Endothelial cell of umbilical vein (primary cell): Measurements from ENCODE around the gene UTF1. TPM values are rescaled to one million over a fixed set of nuclear protein-coding genes. Genes with fewer than 3 reads are reported as not detected.

Source experiments
- BruUV-seq: library from RNA; stranded (reverse); fragments of 400-500 nt; replicated peaks from 2 replicates; lab custom pipeline; 2021; lab: Mats Ljungman, UMichigan
- CTCF ChIA-PET: fragments of 300-600, 350-600 bp; sonication (Branson Sonifier 250); formaldehyde crosslinking; loops from one replicate; lab custom pipeline; 2021; ENCODE audit warnings: antibody characterized with exemption, inconsistent platforms; lab: Charles Lee
- POLR2A ChIA-PET: fragments of 300-600, 350-600 bp; sonication (Branson Sonifier 250); formaldehyde crosslinking; loops from one replicate; lab custom pipeline; 2021; ENCODE audit warnings: antibody characterized with exemption, inconsistent platforms; lab: Charles Lee
- DNase-seq: peaks from one replicate; pipeline ENCODE4 v3.0.0-alpha.2; 2011; ENCODE audit warnings: low read depth, low spot score
- FAIRE-seq: peaks from 2 replicates; lab custom pipeline; 2011; peaks lifted over from hg19 to GRCh38; lab: Jason Lieb, UNC
- H2AFZ ChIP-seq: 2 replicates; pipeline ENCODE4 v1.6.0; 2012; ENCODE audit warnings: low read depth, low read length, control low read depth, inconsistent platforms
- H3K27ac ChIP-seq: 2 replicates; pipeline ENCODE4 v1.5.1; 2011; ENCODE audit warnings: low read depth, mild to moderate bottlenecking, control low read depth, low read length, moderate library complexity; ENCODE audit not compliant: insufficient read depth
- H3K27me3 ChIP-seq, 2 experiments: 2 replicates each; pipeline versions ENCODE4 v1.6.0 to v1.6.1; 2011; ENCODE audit warnings: low read length in 2 of 2, mixed read lengths in 1 of 2; ENCODE audit not compliant: control insufficient read depth in 2 of 2, insufficient read depth in 2 of 2
- H3K36me3 ChIP-seq, 2 experiments: 2 replicates in 1 of 2; 3 replicates in 1 of 2; pipeline ENCODE4 v1.5.1; 2011; ENCODE audit warnings: low read length in 2 of 2, mild to moderate bottlenecking in 1 of 2, moderate library complexity in 1 of 2; ENCODE audit not compliant: control insufficient read depth in 2 of 2, insufficient read depth in 2 of 2; ENCODE audit errors: extremely low read depth in 1 of 2
- H3K4me1 ChIP-seq: 3 replicates; pipeline ENCODE4 v1.5.1; 2011; ENCODE audit warnings: mild to moderate bottlenecking, low read length; ENCODE audit not compliant: control insufficient read depth, insufficient read depth; ENCODE audit errors: extremely low read depth
- H3K4me2 ChIP-seq: 2 replicates; pipeline ENCODE4 v1.6.1; 2011; ENCODE audit warnings: low read length, control low read depth, mixed read lengths; ENCODE audit not compliant: insufficient read depth
- H3K4me3 ChIP-seq, 3 experiments: fragments of 200-600 bp in 1 of 3; sonication (generic), shearing (Covaris generic) in 1 of 3; replicated peaks in 1 of 3; 2 replicates each; pipeline ENCODE4 v1.5.1; 2011 to 2016; ENCODE audit warnings: control low read depth in 3 of 3, low read length in 3 of 3, mild to moderate bottlenecking in 2 of 3, inconsistent platforms in 1 of 3, low read depth in 1 of 3, moderate library complexity in 1 of 3; ENCODE audit not compliant: insufficient read depth in 1 of 3
- H3K79me2 ChIP-seq: 2 replicates; pipeline ENCODE4 v1.6.0; 2012; ENCODE audit warnings: low read length, inconsistent platforms; ENCODE audit not compliant: control insufficient read depth, insufficient read depth
- H3K9ac ChIP-seq: replicated peaks from 2 replicates; pipeline ENCODE3; 2011; ENCODE audit warnings: low read length, control low read depth; ENCODE audit not compliant: insufficient read depth; ENCODE audit errors: extremely low read depth
- H3K9me1 ChIP-seq: replicated peaks from 3 replicates; pipeline ENCODE4 v1.6.0; 2011; ENCODE audit warnings: mild to moderate bottlenecking, low read length; ENCODE audit not compliant: control insufficient read depth, insufficient read depth; ENCODE audit errors: extremely low read depth
- H3K9me3 ChIP-seq: replicated peaks from 2 replicates; pipeline ENCODE4 v1.5.1; 2012; ENCODE audit warnings: low read length, inconsistent platforms; ENCODE audit not compliant: control insufficient read depth, insufficient read depth
- H4K20me1 ChIP-seq: replicated peaks from 2 replicates; pipeline ENCODE3; 2011; ENCODE audit warnings: mild to moderate bottlenecking, low read length; ENCODE audit not compliant: control insufficient read depth, insufficient read depth; ENCODE audit errors: extremely low read depth
- EZH2 ChIP-seq: IDR thresholded peaks from 2 replicates; pipeline ENCODE4 v1.6.1; 2012; ENCODE audit warnings: borderline replicate concordance, low read depth, mild to moderate bottlenecking, moderate library complexity, low read length, inconsistent platforms; ENCODE audit not compliant: severe bottlenecking
- FOS ChIP-seq: IDR thresholded peaks from 2 replicates; pipeline ENCODE4 v1.6.1; 2011; ENCODE audit warnings: mild to moderate bottlenecking, low read length, moderate library complexity, borderline replicate concordance; ENCODE audit not compliant: insufficient read depth
- GATA2 ChIP-seq: IDR thresholded peaks from 2 replicates; pipeline ENCODE4 v1.7.0; 2011; ENCODE audit warnings: low read depth, mild to moderate bottlenecking, moderate library complexity, mixed read lengths, low read length; ENCODE audit not compliant: insufficient read length, insufficient read depth
- JUN ChIP-seq: IDR thresholded peaks from 2 replicates; pipeline ENCODE4 v1.6.1; 2011; ENCODE audit warnings: borderline replicate concordance, low read depth; ENCODE audit not compliant: insufficient read length, insufficient read depth
- MYC ChIP-seq: IDR thresholded peaks from one replicate; pipeline ENCODE4 v1.6.1; 2011; ENCODE audit warnings: mild to moderate bottlenecking, low read depth, low read length
- POLR2A ChIP-seq: IDR thresholded peaks from 2 replicates; pipeline ENCODE4 v1.6.1; 2012; ENCODE audit warnings: low read depth, mild to moderate bottlenecking, control low read depth, low read length
- POLR2AphosphoS5 ChIP-seq: IDR thresholded peaks from 2 replicates; pipeline ENCODE4 v1.6.1; 2012; ENCODE audit warnings: low read depth, mild to moderate bottlenecking, control low read depth, low read length, moderate library complexity; ENCODE audit not compliant: insufficient read depth
- dilution Hi-C: fragments of 300-500 bp; cut with MboI; formaldehyde crosslinking; loops from one replicate; pipeline ENCODE4 v1.15.0; 2019; ENCODE audit warnings: low sequenced_read_pairs; ENCODE audit not compliant: extremely low pct_ligation_motif_present
- intact Hi-C: fragments of 100-400 bp; cut with micrococcal nuclease; formaldehyde crosslinking; loops from one replicate; pipeline ENCODE4 v1.10.0; 2022
- polyA plus RNA-seq, 4 experiments: library from polyadenylated mRNA; depleted of rRNA in 3 of 4; stranded (reverse) in 3 of 4; unstranded in 1 of 4; fragments of >200 nt; gene quantifications; 2 replicates each; pipeline versions ENCODE4 v1.2.1 to v1.2.3, GENCODE V29; 2011 to 2012; ENCODE audit warnings: missing spikeins in 1 of 4
- total RNA-seq: library from RNA; stranded (reverse); gene quantifications from 2 replicates; pipeline ENCODE4 v1.2.3, GENCODE V29; 2021
- TF ChIP-seq, protein P1 (sequence below): IDR thresholded peaks from 2 replicates; pipeline ENCODE4 v1.6.1; 2011; ENCODE audit not compliant: insufficient read depth, insufficient read length
- TF ChIP-seq, protein P2 (sequence below), 2 donors: IDR thresholded peaks; 1 replicate in 1 of 2; 2 replicates in 1 of 2; pipeline ENCODE4 v1.5.1; 2011; ENCODE audit warnings: low read length in 2 of 2, mild to moderate bottlenecking in 2 of 2, moderate library complexity in 2 of 2, control low read depth in 1 of 2, inconsistent platforms in 1 of 2, low read depth in 1 of 2; ENCODE audit not compliant: insufficient read depth in 1 of 2; ENCODE audit errors: extremely low read depth in 1 of 2

Gene UTF1
- total and polyA plus RNA-seq, 2 donors (not counting 3 experiments of a cell fraction or from before 2014, with no cell fraction given): not detected

DNA sequence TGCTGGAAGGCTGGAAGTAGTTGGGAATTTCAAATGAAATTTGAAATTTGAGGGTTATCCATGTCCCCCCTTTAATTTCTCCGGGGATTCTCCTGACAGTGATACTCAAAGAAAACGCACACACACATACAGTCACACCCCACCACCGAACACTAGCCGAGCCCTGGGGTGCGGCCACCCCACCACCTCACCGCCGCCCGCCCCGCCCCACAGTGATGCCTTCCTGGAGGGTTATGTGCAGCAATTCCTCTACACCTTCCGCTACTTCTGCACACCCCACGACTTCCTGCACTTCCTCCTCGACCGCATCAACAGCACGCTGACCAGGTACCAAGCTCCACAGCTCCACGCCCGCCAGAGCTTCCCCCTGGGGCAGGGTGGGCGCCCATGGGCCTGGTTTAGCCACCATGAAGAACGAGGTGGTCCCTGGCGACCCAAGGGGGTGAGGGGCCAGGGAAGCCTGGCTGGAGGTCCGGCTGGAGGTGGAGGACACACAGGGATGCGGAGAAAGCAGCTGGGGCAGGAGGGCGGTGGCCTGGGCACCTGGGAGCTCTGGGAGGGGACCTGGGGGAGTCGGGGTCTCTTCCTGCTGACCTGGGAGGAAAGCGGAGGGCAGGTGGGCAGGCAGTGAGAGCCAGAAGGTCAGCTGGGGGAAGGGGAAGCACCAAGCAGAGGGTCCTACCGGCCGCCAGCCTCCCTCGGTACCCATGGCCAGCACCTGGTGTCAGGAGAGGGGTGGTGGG lies 19.4 kb upstream of the UTF1 start:
- Histone ChIP-seq H3K9me1 (no peaks in the 10 kb centered on the region), H3K4me2 (no peak overlapping the region), H2AFZ (no peak overlapping the region), H3K27me3 (no peaks in the 10 kb centered on the region), H3K27ac (no peak overlapping the region), H3K36me3 (no peaks in the 10 kb centered on the region), H4K20me1 (no peaks in the 10 kb centered on the region), H3K4me3 (no peak overlapping the region), H3K4me1 (no peaks in the 10 kb centered on the region), H3K9ac (no peak overlapping the region), H3K9me3 (no peaks in the 10 kb centered on the region), H3K79me2 (no peaks in the 10 kb centered on the region)
- TF ChIP-seq MYC (no peak), FOS (no peak), POLR2AphosphoS5 (no peak), GATA2 (no peak), POLR2A (no peak), EZH2 (no peak), JUN (no peak)
- TF ChIP-seq, protein P1, sequence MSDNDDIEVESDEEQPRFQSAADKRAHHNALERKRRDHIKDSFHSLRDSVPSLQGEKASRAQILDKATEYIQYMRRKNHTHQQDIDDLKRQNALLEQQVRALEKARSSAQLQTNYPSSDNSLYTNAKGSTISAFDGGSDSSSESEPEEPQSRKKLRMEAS: no peak
- TF ChIP-seq, protein P2, sequence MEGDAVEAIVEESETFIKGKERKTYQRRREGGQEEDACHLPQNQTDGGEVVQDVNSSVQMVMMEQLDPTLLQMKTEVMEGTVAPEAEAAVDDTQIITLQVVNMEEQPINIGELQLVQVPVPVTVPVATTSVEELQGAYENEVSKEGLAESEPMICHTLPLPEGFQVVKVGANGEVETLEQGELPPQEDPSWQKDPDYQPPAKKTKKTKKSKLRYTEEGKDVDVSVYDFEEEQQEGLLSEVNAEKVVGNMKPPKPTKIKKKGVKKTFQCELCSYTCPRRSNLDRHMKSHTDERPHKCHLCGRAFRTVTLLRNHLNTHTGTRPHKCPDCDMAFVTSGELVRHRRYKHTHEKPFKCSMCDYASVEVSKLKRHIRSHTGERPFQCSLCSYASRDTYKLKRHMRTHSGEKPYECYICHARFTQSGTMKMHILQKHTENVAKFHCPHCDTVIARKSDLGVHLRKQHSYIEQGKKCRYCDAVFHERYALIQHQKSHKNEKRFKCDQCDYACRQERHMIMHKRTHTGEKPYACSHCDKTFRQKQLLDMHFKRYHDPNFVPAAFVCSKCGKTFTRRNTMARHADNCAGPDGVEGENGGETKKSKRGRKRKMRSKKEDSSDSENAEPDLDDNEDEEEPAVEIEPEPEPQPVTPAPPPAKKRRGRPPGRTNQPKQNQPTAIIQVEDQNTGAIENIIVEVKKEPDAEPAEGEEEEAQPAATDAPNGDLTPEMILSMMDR (IDR thresholded peaks at IDR 0.05; ENCODE audit: extremely low read depth in 1 of 2, insufficient read depth in 1 of 2, low read depth in 1 of 2, low read length in 2 of 2): no peak
- dilution Hi-C loops (no loop called here), intact Hi-C loops (no loop called here)
- DNase-seq (no peak), FAIRE-seq (no peak)
- POLR2A ChIA-PET: no interaction called here
- no TSS peak for BruUV-seq
- CTCF ChIA-PET: no interaction called here
